Kidney glomerular epithelial cell (primary cell): ENCODE measurements around the gene CEP152.

Experiments
- DNase-seq: peaks from one replicate; lab custom pipeline; 2025; lab: John Stamatoyannopoulos, UW

CEP152 gene

DNA sequence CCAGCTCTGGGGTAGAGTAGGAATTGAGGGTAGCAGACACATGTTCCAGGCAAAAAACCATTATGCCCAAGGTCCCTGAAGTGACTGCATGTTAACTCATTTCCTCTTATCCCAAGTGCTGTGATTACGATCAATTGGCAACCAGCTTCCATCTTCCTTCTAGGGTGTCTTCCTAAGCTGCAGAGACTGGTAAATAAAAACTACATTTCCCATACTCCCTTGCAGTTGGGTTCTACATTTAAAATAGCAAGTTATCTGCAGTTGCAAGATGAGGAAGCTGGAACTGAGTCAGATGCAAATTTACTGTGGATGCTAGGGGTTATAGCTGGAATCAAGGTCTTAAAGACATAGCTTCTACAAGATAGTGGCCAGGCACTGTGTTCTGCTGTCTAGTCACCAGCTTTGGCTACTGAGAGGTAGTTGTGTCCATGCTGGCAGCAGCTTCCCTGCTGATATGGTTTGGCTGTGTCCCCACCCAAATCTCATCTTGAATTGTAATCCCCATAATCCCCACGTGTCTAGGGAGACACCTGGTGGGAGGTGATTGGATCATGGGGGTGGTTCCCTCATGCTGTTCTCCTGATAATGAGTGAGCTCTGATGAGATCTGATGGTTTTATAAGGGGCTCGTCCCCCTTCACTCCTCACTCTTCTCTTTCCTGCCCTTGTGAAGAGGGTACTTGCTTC, 114.1 kb downstream of the CEP152 start:
- DNase-seq: no peak

DNA sequence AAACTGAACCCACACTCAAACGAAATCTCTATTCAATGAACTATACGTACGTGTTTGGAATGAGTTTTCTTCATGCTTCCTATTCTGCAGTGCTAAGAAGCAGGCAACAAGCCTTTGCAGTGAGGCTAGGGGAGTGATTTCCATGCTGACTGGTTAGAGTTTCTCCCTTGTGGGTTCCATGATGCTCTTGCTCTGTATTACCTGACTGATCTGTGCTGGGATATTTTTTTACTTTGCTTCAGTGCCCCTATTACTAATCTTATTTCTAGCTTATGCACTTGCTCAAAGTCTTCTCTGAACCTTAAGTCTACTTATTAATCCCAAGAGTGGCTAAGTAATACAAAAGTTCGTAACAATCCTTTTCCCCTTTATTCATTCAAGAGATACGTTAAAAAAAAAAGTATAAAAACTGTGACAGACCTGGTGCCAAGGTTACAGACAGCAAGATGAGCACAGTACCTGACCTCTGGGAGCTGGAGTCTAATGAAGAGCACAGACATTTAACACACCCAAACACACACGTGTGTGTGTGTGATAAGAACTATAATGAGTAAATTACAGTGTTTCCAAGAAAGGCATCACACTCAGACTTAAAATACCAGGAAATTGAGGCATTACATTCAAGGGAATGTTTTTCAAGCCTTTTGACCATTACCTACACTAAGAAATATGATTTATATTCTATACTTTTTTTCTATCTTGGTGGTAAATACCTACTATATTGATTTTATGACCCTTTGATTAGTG, 114.9 kb downstream of the CEP152 start:
- DNase-seq: peak; percentile 59

DNA sequence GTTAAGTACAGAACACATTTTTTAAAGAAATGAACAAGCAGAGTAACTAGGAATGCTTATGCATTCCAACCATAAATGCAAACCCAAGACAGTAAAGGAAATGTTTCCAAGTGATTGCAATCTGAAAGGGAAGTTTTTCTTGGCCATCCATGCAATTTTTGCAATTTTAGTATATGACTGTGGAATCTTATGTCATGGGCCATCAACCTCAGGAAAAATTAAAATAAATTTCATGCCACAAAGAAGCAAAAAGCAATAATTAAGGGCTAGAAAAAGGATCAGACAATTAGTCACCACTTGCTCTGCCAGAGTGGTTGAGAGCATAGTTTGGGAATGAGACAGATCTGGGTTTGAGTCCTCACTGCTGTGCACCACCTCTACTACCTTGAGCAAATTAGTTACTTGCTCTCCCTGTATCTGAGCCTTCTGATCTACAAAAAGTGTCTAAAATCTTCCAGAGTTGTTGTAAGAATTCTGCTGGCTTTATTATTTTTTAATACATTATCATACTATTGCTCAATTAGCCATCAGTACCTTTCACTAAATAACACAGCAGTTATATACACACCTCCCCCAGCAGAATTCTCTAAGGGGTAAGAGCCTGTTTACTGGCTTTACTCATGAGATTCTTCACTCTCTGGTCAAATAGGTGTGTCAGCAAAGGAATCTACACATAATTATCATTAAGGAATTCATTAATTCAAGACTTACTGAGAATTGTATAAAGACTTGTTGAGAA, 115.6 kb downstream of the CEP152 start:
- peak; percentile 90 for DNase-seq

DNA sequence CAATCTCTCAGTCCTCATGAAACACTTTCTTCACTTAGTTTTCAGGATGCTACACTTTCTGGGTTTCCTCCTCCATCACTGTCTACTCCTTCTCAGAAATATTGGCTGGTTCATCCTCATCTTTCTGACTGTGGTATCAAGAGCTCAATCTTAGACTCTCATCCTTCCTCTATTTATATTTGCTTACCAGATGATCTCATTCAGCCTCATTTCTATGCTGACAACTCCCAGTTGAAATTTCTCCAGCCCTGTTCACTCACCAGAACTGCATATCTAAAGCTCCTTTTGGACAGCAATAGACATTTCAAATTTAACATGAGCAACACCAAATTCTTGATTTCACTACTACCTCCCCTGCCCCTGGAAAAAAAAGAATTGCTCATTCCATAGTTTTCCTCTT, 117.4 kb downstream of the CEP152 start:
- peak; percentile 17 for DNase-seq

DNA sequence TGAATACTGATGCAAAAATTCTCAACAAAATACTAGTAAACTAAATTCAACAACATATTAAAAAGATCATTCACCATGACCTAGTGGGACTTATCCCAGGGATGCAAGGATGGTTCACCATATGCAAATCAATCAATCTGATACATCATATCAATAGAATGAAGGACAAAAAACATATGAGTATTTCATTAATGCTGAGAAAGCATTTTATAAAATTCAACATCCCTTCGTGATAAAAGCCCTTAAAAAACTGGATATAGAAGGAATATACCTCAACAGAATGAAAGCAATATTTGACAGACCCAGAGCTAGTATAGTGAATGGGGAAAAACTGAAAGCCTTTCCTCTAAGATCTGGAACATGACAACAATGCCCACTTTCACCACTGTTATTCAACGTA, 122.4 kb downstream of the CEP152 start:
- no peak for DNase-seq
